NCI-H345 (cell line): Measurements from ENCODE around the gene SNX19.
A peak's percentile ranks its signal among the peaks of the same experiment; 100 is the strongest.
"Not testable (repeated sequence)": the region's sequence is repeated elsewhere in the genome, so short reads cannot be mapped to it uniquely, and the experiment has no call there.

Experiments used
- DNase-seq: peaks from one replicate; lab custom pipeline; 2025; lab: John Stamatoyannopoulos, UW

Gene SNX19, protein sequence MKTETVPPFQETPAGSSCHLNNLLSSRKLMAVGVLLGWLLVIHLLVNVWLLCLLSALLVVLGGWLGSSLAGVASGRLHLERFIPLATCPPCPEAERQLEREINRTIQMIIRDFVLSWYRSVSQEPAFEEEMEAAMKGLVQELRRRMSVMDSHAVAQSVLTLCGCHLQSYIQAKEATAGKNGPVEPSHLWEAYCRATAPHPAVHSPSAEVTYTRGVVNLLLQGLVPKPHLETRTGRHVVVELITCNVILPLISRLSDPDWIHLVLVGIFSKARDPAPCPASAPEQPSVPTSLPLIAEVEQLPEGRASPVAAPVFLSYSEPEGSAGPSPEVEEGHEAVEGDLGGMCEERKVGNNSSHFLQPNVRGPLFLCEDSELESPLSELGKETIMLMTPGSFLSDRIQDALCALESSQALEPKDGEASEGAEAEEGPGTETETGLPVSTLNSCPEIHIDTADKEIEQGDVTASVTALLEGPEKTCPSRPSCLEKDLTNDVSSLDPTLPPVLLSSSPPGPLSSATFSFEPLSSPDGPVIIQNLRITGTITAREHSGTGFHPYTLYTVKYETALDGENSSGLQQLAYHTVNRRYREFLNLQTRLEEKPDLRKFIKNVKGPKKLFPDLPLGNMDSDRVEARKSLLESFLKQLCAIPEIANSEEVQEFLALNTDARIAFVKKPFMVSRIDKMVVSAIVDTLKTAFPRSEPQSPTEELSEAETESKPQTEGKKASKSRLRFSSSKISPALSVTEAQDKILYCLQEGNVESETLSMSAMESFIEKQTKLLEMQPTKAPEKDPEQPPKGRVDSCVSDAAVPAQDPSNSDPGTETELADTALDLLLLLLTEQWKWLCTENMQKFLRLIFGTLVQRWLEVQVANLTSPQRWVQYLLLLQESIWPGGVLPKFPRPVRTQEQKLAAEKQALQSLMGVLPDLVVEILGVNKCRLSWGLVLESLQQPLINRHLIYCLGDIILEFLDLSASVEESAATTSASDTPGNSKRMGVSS

DNA sequence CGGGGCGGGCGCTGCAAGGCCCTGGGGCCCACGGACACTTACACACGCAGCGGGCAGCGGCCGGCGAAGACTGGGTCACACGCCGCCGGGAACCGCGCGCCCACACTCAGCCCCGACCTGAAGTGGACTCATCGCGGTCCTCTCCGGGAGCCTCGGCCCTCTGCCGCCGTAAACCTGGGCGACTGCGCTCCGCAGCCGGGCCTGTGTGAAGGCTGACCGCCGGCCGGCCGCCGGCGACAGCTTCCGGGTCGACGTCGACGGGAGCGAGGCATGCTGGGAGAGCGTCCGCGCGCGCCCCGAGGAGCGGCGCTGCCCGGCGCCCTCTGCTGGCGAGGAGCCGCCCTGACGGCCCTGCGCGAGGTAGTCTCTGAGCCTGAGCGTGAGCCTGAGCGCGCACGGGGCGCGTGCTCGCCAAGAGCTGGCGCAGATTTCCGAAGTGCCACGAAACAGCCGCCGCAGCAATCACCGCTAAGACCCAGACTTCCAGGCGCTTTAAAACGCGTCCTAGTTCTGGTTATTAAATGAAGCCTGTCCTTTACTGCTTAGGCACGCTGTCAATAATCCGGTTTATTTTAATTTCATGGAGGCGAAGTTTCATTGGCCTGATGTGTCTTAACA, at the start of gene SNX19:
TSS of gene SNX19 (minus strand) at position 242 of the 618 bp plus-strand sequence. CDS start 540 bp downstream, outside the sequence.
- peak; percentile 92 for DNase-seq

DNA sequence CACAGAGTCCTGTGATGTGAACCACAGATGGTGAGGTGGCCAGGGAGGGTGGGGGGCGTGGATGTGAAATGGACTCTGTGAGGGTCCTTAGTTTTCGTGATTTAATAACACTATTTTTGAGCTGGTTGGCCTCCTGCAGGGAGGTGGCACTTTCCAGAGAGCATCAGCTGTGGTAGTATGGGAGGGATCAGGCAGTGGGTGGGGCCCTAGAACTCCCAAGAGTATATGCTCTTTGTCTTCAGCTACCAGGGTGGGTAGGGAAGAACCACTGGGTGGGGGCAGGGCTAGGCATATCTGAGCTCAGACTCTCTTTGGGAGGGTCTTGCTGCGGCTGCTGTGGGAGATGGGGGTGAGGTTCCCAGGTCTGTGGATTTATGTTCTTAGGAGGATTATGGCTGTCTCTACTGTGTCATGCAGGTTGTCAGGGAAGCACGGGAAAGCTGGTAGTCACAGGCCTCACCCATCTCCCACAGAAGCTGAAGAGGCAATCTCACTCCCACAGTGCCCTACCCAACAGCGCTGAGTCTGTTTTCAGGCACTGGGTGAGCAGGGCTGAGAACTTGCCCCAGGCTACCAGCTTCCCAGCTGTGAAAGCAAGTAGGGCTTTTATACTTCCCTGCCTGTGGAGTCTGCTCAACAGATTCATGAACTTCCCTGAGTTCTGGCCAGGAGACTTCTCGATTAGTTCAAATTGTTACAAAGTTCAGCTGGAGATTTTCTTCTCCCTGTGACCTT, 47.9 kb upstream of the SNX19 start:
- DNase-seq: no peak

DNA sequence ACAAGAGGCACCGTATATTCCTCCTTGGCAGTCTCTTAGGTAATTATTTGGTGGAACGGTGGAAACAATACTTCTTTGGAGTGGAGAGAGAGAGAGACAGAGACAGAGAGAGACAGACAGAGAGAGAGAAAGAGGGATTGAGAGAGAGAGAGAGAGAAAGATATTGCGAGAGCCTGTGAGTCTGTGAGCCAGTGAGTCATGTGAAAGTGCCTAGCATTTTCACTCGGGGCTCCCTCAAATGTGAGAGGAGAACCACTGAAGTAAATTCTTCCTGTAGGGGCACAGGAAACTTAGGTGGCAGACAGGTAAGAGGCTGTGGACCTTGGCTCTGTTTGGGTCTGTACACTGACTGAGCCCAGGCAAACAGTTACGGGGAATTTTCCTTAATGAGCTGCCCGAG, 31.6 kb upstream of the SNX19 start:
- DNase-seq: no peak

DNA sequence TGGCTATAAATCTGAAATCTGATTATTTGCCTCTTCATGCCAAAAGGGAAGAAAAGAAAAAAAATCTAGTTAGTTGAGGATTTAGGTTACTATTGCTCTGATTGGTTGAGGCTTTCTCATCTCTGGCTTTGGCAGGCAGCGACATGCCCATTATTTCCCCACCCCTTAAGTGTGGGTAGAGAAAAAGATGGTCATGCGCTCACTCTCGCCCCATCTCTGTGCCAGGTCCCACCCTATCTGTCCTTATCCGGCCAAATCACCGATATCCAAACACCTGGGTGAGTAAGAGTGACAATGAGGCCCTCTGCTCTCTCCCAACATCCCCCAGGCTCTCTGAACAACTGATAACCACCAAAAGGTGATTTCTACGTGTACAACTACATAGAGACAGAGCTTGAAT, 31.2 kb upstream of the SNX19 start:
- no peak for DNase-seq

DNA sequence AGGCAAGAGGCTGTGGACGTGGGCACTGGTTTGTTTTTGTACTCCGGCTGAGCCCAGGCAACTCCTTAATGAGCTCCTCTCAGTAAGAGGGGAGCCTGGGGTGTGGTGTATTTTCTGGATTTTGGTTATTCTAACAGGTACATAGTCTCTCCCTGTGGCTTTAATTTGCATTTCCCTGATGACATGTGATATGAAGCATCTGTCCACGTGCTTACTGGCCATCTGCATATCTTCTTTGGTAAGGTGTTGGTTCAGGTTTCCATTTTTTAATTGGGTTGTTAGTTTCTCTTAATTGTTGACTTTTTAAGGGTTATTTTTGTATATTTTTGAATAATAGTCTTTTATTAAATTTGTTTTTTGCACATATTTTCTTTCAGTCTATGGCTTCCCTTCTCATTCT, 30.8 kb upstream of the SNX19 start:
- DNase-seq: no peak

DNA sequence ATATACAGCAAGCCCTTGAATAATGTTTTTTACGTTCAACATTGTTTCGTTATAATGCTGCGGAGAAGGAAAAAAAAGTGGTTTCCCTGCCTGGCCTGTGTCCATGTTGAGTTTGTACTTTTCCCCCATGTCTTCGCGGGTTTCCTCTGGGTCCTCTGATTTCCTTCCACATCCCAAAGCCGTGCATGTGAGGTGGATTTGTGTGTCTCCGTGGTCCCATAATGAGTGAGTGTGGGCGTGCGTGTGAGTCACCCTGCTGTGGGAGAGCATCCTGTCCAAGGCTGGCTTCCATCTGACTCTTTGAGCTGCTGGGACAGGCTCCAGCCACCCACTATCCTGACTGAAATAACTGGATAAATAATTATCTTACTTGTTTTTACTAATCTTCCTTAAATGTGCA, 29.6 kb upstream of the SNX19 start:
- DNase-seq: no peak

DNA sequence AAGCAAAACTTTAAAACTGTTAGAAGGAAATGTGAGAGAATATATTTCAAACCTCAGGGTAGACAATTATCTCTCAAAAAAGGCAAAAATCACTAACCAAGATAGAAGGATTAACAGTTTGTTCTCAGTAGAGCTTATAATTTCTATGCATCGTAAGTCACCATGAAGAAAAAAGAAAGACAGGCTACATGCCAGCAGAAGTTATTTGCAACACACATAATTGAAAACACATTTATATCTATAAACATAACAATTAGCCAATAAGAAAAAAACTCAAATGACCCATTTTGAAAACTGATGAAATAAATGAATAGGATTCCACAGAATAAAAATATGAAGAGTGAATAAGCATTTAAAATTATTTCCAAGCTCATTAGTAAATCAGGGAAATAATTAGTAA, 24.4 kb upstream of the SNX19 start:
- no peak for DNase-seq

DNA sequence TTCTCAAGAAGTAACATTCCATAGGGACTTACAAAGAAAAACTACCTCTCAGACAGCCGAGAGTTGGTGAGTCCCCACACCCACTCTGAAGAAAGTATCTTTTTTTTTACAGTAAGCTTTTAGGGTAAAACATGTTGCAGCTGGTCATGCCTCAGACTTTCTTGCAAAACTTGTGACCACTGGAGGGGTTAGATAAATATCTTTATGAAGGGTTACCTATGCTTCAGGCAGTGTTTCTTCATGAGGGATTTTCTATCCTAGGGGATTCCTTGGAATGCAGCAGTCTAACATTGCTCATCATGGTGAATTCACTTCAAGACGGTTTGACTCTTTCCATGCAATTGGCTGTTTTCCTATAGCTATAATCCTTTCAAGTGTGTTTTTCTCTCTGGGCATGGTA, 20.8 kb upstream of the SNX19 start:
- DNase-seq: no peak

DNA sequence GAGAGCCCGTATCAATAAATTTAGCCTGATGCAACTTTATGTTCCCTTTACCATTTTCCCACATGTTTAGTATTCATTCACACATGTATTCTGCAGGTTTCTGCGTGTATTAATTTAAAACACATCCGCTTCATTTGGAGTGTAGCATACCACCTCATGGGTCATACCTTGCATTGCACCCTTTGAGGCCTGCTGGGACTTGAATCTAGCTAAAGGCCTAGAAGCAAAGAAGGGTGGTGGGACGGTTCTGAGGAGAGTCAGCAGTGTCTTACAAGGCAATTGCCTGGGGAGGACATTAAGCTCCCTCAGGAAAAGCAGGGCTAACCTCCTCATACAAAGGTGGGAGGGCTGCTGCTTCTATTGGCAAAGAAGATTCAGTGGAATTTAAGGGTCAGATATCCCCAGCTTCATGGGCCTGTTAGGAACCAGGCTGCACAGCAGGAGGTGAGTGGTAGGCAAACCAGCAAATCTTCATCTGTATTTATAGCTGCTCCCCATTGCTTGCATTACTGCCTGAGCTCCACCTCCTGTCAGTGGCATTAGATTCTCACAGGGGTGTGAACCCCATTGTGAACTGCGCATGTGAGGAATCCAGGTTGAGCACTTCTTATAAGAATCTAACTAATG, 15.9 kb upstream of the SNX19 start:
- no peak for DNase-seq

DNA sequence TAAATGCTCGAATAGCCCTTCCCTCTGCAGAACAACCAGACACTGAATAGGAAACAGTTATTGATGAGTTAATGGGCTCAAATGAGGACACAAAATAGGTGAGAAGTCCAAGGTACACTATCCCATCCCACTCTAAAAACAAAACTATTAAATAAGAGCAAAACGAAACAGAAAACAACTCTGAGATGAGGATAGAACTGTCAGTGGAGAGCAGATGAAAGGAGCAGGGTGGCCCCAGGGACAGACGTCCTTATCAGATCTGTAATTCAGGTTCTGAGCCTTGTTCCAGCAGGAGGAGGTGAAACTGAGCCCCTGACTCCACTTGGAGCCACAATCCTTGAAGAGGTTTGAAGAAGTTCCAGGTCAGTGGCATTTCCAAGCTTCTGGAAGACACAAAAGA, 8.5 kb upstream of the SNX19 start:
- no peak for DNase-seq

DNA sequence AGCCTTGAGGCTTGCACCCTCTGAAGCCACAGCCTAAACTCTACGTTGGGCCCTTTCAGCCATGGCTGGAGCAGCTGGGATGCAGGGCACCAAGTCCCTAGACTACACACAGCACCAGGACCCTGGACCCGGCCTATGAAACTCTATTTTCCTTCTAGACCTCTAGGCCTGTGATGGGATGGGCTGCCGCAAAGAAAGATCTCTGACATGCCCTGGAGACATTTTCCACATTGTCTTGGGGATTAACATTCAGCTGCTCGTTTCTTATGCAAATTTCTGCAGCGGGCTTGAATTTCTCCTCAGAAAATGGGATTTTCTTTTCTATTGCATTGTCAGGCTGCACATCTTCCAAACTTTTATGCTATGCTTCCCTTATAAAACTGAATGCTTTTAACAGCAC, 4.3 kb upstream of the SNX19 start:
- DNase-seq: not testable (repeated sequence)

DNA sequence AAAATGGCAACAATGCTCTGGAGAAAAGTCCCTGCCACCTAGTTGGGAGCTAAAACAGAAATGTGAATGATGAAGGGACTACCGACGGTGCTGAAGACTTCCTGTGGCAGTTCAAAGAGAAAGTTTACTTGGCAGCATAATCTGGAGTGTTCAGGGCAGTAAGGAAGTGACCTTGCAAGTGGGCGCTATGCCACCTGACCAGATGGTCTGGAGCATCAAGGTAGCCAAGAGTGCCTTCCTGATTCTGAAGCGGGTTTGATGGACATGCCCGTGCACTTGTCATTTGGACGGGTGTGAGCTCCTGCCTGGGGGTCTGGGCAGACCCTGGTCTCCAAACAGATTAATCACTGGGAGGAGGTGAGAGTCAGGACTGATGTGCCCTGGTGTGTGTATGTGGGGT, 1.8 kb upstream of the SNX19 start:
- DNase-seq: no peak

DNA sequence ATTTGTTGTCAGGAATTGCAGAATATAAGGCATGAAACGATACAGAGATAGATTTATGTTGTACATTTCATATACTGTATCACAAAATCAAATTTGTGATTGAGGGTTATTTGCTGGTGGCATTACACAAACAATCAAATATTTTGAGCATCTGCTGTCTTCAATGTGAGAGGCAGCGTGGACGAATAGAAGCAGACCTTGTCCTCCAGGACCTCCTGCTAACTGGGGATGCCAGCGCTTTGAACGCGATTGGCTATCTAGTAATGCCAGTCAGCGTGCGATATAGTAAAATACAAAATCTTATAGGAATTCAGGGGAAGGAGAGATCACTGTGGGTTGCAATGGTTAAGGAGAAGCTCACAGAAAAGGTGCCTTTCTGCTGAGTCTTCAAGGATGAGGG, 631 bp upstream of the SNX19 start:
- DNase-seq: no peak

DNA sequence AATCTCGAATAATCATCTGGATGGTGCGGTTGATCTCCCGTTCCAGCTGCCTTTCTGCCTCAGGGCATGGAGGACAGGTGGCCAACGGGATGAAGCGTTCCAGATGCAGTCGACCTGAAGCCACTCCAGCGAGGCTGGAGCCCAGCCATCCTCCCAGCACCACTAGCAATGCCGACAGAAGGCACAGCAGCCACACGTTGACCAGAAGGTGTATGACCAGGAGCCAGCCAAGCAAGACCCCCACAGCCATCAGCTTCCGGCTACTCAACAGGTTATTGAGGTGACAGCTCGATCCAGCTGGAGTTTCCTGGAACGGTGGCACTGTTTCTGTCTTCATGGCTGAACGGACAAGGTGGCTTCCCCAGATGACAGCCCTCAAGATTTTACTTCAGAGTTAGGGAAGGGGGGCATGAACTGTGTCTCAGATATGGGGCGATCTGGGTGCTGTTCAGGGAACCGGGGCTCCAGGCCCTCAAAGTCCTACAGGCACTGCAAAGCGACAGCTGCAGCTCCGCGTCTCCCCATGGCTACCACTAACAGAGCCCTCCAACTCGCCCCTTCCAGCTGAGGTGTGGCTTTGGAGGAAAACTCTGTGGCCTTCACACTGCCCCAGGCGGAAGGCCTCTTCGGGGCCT, 559 bp downstream of the SNX19 start:
- DNase-seq: peak; percentile 33

DNA sequence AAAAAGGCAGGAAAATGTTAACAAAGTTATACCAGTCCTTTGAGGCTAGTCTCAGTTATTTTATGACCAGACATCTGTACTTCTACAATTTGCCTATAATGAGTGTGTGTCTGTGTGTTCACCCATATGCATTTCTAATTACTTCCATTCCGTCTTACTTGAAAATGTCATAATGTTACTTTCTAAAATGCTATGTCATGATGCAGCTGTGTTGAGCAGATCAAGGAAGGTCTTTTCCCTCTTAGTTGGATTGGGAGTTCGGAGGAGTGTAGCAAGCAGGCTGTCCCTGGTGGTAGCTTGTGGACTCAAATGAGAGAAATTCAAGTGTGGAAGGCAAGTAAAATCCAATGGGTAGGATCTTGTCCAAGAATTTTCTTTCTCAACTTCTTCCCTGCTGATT, 3.0 kb downstream of the SNX19 start:
- no peak for DNase-seq

DNA sequence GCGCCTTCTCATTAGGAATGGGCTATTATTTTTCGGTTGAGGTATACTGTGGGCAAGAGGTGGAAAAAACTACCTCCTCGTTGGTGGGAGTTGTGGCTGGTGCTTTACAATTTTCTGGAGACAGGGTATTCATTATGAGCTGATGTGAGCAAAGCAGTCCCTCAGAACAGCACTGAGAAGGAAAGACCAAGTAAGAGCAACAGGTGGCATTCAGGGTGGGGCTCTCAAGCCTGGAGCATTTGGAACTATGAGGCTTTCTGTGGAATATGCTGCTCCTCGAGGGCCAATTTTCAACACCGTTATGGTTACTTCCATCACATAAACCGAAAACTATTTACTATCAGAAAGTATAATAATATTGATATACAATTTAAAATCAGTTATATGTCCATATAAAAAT, 3.7 kb downstream of the SNX19 start:
- DNase-seq: no peak

DNA sequence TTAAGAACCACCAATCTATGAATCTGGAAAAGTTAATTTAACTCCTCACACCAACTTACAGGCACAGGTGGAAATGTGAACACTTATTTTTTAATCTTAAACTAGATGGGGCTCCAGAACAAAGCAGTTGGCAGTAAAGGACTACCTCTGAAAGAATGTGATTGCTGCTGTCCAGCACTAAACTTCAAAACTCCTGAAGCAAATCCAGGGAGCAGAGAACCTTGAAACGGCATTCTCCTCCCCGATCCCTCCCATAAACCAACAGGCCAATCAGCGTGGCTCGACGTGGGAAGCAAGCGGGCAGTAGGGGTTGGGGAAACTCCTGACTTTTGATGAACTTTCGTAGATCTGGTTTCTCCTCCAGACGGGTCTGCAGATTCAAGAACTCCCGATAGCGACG, 5.0 kb downstream of the SNX19 start:
- no peak for DNase-seq

DNA sequence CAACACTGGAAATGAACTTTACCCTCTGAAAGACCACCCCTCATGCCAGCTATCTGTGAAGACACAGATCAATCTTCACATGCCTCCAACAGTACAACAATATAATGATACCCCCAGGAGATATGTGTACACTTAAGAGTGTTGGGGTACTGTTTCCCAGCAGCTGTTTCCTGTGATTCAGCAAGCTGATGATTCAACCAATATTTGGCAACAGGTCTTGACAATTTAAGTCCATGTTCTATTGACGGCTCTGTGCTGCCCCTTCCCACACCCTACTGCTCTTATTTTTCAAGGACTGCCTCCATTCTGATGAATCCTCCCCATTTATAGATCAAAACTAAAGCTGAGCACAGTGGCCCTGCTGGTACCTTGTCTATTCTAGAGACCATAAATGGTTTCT, 6.6 kb downstream of the SNX19 start:
- no peak for DNase-seq

DNA sequence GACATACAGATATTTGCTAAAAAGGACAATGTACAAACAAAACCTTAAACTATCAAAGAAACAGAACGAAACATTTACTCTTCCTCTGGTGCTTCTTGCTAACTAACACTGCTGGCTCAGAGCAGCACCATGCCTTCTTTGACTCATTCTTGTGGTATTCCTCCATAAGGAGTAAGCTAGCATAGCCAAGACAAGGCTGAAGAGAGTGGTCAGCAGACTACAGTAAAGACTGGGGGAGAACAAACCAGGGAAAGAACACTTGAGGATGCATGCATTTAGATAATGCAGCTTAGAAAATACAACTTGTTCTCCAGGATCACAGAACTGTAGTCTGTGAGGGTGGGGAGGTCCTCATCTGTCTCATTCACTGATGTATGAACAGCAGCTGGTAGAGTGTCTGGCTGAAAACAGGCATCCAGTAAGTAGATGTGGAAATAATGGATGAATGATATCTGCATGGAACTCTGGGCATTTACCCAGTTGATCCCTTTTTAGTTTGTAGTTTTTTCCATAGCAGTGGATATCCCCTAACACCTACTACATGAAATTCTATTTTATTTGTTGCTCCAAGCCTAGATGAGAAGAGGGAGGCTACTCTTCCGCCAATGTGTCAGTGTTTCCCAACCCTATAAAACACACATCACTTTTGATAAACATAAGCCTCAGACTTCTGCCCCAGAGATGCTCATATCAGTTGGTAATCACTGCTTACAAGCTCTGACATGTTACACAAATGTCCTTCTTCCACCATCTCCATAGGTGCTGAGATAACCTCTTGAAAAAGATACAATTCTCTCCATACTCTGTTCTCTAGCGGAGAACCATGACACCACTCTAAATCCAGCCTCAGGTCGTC, 7.3 kb downstream of the SNX19 start:
- DNase-seq: no peak

DNA sequence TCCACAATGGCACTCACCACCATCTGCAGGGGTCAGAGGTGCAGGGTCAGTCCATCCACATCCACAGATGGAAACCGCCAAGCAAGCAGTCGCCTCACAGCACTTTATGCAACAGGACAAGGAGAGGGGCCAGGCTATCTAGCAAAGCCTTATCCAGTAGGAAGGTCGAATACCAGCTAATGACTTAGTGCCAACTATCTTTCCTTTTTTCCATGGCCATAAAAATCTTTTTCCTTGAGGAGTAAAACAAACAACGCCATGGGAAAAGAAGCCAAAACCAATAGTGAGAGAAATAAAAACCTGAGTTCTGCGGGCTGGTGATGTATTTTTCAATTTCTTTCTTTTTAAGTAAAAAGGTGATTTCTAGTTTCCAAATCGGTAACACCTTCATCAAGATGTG, 8.2 kb downstream of the SNX19 start:
- DNase-seq: no peak
